GM19463 (cell line): Measurements from ENCODE around the gene NDUFA5.
"Not testable (repeated sequence)": the region's sequence is repeated elsewhere in the genome, so short reads cannot be mapped to it uniquely, and the experiment has no call there.

Experiments used
- ATAC-seq: cut with Tn5 transposase; IDR thresholded peaks from one replicate; pipeline ENCODE4 v1.9.1; 2021; ENCODE audit warnings: mild to moderate bottlenecking, moderate library complexity; ENCODE audit not compliant: unreplicated experiment

Gene NDUFA5

GRCh38 chr7:123558289-123558874, 764 bp upstream of the NDUFA5 start:
- ATAC-seq, result no peak

DNA sequence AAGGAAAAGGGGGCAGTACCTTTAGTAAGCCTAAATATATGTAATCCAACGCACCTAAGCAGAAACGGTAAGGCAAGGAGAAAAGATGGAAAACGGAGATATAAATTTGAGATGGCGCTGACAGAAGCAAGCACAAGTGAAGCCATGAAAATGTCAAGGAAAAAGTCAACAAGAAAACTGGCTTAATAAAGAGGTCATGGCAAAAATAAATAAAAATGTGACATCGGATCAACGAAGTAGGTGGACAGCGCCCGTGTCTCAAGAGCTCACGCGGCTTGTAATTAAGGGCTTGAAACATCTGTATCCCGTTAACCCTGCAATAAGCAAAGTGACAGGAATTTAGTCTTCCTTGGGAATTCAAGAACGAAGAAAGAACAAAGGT, 611 bp downstream of the NDUFA5 start:
- ATAC-seq, result no peak

- no peak for ATAC-seq
Measured at GRCh38 chr7:123555484-123555883, 2.1 kb downstream of the NDUFA5 start.

DNA sequence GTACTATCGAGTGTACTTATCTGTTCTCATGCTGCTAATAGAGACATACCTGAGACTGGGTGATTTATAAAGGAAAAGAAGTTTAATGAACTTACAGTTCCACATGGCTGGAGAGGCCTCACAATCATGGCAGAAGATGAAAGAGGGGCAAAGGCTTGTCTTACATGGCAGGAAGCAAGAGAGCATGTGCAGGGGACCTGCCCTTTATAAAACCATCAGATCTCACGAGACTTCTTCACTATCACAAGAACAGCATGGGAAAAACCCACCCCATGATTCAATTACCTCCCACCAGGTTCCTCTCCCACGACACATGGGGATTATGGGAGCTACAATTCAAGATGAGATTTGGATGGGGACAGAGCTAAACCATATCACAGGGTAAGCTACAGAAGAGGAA, 4.5 kb downstream of the NDUFA5 start:
- no peak for ATAC-seq

GRCh38 chr7:123552641-123553040, 5.0 kb downstream of the NDUFA5 start:
- no peak for ATAC-seq

- ATAC-seq, result not testable (repeated sequence)
Measured at GRCh38 chr7:123552134-123552533, 5.5 kb downstream of the NDUFA5 start.

GRCh38 chr7:123548406-123548805, 9.2 kb downstream of the NDUFA5 start:
- ATAC-seq, result no peak

DNA sequence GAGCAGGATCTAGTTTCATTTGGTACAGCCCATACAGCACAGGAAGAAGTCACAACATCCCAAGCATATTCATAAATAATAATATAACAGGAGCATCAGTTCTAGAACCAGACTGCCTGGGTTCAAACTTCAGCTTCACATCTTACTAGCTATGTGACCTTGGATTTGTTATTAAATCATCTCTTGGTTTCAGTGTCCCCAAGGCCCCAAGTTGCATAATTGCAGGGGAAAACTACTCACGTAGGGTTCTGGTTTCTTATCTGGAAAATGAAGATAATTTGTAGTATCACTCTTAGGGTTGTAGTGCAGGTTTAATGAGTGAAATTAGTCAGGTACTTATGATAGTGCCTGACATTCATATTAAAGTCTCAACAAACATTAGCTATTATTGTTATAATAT, 17.7 kb downstream of the NDUFA5 start:
- peak; percentile 22 for ATAC-seq

DNA sequence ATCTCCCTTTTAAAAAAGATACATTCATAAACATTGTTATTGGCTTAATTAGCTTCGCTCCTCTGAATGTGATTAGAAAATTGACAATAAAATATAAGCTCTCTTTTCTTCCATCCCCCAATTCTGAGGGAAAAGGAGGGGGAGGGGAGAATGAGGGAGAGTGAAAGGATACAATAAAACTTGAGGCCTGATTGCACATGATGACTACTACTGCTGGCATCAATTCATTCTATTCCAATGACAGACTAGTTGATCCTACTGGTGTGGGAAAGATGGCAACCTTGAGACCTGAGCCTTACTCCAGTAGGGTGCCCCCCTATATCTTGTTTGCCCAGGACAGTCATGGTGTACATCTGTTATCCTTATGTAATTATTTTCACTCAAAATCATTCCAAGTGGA, 18.7 kb downstream of the NDUFA5 start:
- no peak for ATAC-seq

DNA sequence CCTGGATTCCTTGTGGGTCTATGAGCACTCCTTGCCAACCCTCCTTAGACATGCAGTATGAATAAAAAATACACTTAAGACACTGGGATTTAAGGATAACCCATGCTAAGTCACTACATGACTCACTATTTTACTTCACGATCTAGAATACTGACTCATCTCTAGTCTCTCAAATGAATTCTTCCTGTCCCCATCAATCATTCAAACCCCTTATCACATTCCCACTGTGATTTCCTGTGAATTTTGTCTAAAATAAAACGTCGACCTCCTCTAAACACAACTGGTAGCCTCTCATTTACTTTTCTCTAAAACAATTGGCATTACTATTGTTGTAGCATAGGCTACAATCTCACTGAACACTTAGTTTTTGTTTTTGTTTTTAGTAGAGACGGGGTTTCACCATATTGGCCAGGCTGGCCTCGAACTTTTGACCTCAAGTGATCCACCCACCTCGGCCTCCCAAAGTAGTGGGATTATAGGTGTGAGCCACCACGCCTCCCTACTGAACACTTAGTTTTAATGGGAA, 19.4 kb downstream of the NDUFA5 start:
- no peak for ATAC-seq

GRCh38 chr7:123537026-123537642, 20.5 kb downstream of the NDUFA5 start:
- no peak for ATAC-seq

GRCh38 chr7:123535517-123535916, 22.1 kb downstream of the NDUFA5 start:
- no peak for ATAC-seq

- peak; percentile 72 for ATAC-seq
Measured at GRCh38 chr7:123534383-123535260, 23.0 kb downstream of the NDUFA5 start, which contains the start of gene IQUB. Gene IQUB, minus strand, starts transcription at chr7:123534595. Its CDS starts 22,255 bp downstream, at chr7:123512340.

DNA sequence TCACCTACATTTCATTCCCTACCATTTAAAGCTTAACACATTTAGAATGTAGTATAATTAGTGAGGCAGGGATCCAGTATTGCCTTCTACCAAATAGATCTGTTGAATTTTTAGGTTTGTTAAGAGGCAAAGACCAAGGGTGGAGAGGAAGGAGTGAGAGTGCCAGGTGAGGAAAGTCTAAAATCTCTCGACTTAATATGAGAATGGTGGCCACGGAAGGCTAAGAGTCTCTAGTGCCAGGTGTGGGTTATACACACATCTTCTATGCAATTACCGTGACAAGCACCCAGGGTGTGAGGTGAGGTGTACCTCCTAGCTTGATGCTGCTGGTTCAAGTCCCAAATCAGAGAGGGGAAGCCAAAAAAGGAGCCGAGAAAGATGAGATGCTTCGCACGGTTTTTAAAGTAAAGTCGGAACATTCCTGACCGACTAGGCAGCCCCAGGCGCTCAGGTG, 23.7 kb downstream of the NDUFA5 start:
- ATAC-seq, result peak; percentile 4

DNA sequence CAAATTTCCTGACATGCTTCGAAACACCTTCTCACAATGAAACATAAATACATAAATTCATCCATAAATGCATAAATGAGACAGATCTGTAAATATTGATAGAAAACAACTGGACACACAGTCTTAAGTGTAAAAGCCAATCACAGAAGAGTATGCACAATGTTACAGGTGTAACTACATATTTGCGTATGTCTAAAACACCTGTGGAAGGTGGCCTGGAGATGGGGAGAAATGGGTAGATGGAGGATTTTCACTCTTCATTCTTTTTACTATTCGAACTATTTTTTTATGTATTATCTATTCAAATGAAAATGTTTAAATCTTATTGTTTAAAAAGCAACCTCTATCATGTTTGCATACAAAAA, 24.1 kb downstream of the NDUFA5 start:
- ATAC-seq, result no peak

- peak; percentile 17 for ATAC-seq
Measured at GRCh38 chr7:123532788-123533552, 24.6 kb downstream of the NDUFA5 start.

GRCh38 chr7:123532343-123532742, 25.3 kb downstream of the NDUFA5 start:
- ATAC-seq, result peak; percentile 0

- ATAC-seq, result not testable (repeated sequence)
Measured at GRCh38 chr7:123530035-123530591, 27.5 kb downstream of the NDUFA5 start.

DNA sequence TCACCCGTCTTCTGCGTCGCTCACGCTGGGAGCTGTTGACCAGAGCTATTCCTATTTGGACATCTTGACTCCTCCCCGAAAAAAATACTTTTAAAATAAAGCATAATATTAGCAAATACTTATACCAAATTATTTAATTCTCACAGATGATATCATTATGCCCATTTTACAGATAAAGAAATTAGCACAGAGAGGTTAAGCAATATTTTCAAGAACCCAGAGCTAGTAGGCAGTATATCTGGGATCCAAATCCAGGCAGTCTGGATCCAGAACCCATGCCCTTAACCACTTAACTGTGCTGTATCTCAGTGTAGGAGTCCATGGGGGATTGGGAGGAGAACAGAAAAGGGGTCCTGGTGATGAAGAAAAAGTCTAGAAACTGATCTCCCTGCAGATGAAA, 29.4 kb downstream of the NDUFA5 start:
- no peak for ATAC-seq

DNA sequence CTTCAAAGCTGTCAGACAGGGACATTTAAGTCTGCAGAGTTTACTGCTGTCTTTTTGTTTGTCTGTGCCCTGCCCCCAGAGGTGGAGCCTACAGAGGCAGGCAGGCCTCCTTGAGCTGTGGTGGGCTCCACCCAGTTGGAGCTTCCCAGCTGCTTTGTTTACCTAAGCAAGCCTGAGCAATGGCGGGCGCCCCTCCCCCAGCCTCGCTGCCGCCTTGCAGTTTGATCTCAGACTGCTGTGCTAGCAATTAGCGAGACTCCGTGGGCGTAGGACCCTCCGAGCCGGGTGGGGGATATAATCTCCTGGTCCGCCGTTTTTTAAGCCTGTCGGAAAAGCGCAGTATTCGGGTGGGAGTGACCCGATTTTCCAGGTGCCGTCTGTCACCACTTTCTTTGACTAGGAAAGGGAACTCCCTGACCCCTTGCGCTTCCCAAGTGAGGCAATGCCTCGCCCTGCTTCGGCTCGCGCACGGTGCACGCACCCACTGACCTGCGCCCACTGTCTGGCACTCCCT, 29.8 kb downstream of the NDUFA5 start:
- not testable (repeated sequence) for ATAC-seq
